H1 (cell line): ENCODE results near the gene PLB1. TPM values are rescaled to one million over a fixed set of nuclear protein-coding genes. Genes with fewer than 3 reads are reported as not detected.

Experiments
- CTCF ChIA-PET: fragments of 300-600 bp; sonication (Branson Sonifier 250); formaldehyde crosslinking; loops from one replicate; lab custom pipeline; 2021; ENCODE audit not compliant: partially characterized antibody; lab: Charles Lee
- POLR2A ChIA-PET: fragments of 300-600 bp; sonication (Branson Sonifier 250); formaldehyde crosslinking; loops from one replicate; lab custom pipeline; 2021; ENCODE audit warnings: inconsistent platforms; ENCODE audit not compliant: partially characterized antibody; lab: Charles Lee
- DNase-seq, 2 experiments: peaks; one replicate each; pipeline versions ENCODE4 v3.0.0 to v3.0.0-alpha.2; 2010 to 2022; ENCODE audit warnings: low spot score in 2 of 2, low read depth in 1 of 2, mixed read lengths in 1 of 2
- FAIRE-seq: peaks from 2 replicates; lab custom pipeline; 2011; peaks lifted over from hg19 to GRCh38; lab: Jason Lieb, UNC
- H2AFZ ChIP-seq: 2 replicates; pipeline ENCODE4 v1.8.1; 2012; ENCODE audit warnings: low read length, inconsistent platforms
- H2AK5ac ChIP-seq: 2 replicates; pipeline ENCODE4 v1.6.1; 2013; ENCODE audit warnings: low read depth, low read length
- H2BK120ac ChIP-seq: replicated peaks from 2 replicates; pipeline ENCODE3; 2013; ENCODE audit warnings: low read depth, low read length, inconsistent platforms
- H2BK12ac ChIP-seq: 2 replicates; pipeline ENCODE4 v1.6.1; 2013; ENCODE audit warnings: low read depth, low read length
- H2BK15ac ChIP-seq: 2 replicates; pipeline ENCODE4 v1.6.1; 2013; ENCODE audit warnings: low read length
- H2BK20ac ChIP-seq: 2 replicates; pipeline ENCODE4 v1.6.1; 2013; ENCODE audit warnings: low read length
- H2BK5ac ChIP-seq: 2 replicates; pipeline ENCODE4 v1.6.1; 2013; ENCODE audit warnings: low read depth, low read length
- H3K14ac ChIP-seq: 2 replicates; pipeline ENCODE4 v1.6.1; 2013; ENCODE audit warnings: inconsistent platforms; ENCODE audit not compliant: insufficient read length
- H3K18ac ChIP-seq: 2 replicates; pipeline ENCODE4 v1.6.1; 2013; ENCODE audit warnings: low read length; ENCODE audit errors: extremely low read depth
- H3K23ac ChIP-seq: 2 replicates; pipeline ENCODE4 v1.6.1; 2013; ENCODE audit warnings: inconsistent platforms; ENCODE audit not compliant: insufficient read length
- H3K23me2 ChIP-seq: 2 replicates; pipeline ENCODE4 v1.6.1; 2013; ENCODE audit warnings: low read depth, low read length
- H3K27ac ChIP-seq: 2 replicates; pipeline ENCODE4 v1.6.1; 2011; ENCODE audit warnings: low read depth, low read length, inconsistent platforms
- H3K27me3 ChIP-seq, 4 experiments: replicated peaks in 1 of 4; 1 replicate in 1 of 4; 2 replicates in 3 of 4; pipeline versions ENCODE4 v1.6.1 to v1.8.1; 2011 to 2013; ENCODE audit warnings: low read length in 3 of 4, mild to moderate bottlenecking in 3 of 4, inconsistent platforms in 2 of 4, mixed read lengths in 2 of 4, moderate library complexity in 1 of 4; ENCODE audit not compliant: control insufficient read depth in 3 of 4, insufficient read depth in 3 of 4; ENCODE audit errors: extremely low read depth in 1 of 4
- H3K36me3 ChIP-seq, 4 experiments: 2 replicates each; pipeline versions ENCODE4 v1.6.1 to v1.8.1; 2011 to 2013; ENCODE audit warnings: mild to moderate bottlenecking in 4 of 4, low read length in 3 of 4, moderate library complexity in 2 of 4, control low read depth in 1 of 4, inconsistent platforms in 1 of 4; ENCODE audit not compliant: insufficient read depth in 4 of 4, control insufficient read depth in 2 of 4
- H3K4ac ChIP-seq: replicated peaks from 2 replicates; pipeline ENCODE3; 2013; ENCODE audit warnings: low read length, low read depth, mixed read lengths, inconsistent platforms; ENCODE audit not compliant: insufficient read length
- H3K4me1 ChIP-seq, 4 experiments: replicated peaks in 1 of 4; 1 replicate in 1 of 4; 2 replicates in 3 of 4; pipeline versions ENCODE4 v1.6.1 to v1.8.1; 2011 to 2013; ENCODE audit warnings: low read length in 3 of 4, inconsistent platforms in 2 of 4, mixed read lengths in 1 of 4; ENCODE audit not compliant: insufficient read depth in 4 of 4, control insufficient read depth in 3 of 4
- H3K4me2 ChIP-seq, 2 experiments: 2 replicates each; pipeline versions ENCODE4 v1.6.1 to v1.8.1; 2011 to 2013; ENCODE audit warnings: low read depth in 2 of 2, low read length in 2 of 2, control low read depth in 1 of 2, inconsistent platforms in 1 of 2, mild to moderate bottlenecking in 1 of 2; ENCODE audit not compliant: insufficient read depth in 1 of 2
- H3K4me3 ChIP-seq, 4 experiments: fragments of 200-600, 300-600 bp in 1 of 4; sonication (generic), shearing (Covaris generic), sonication (Bioruptor Twin) in 1 of 4; 2 replicates each; pipeline versions ENCODE4 v1.5.1 to v1.8.1; 2011 to 2016; ENCODE audit warnings: low read length in 4 of 4, low read depth in 3 of 4, control low read depth in 2 of 4, inconsistent platforms in 2 of 4, mild to moderate bottlenecking in 2 of 4, mixed read lengths in 1 of 4, moderate library complexity in 1 of 4; ENCODE audit not compliant: insufficient read depth in 2 of 4; ENCODE audit errors: extremely low read depth in 1 of 4
- H3K56ac ChIP-seq: replicated peaks from 2 replicates; pipeline ENCODE3; 2013; ENCODE audit warnings: low read depth, mild to moderate bottlenecking, mixed read lengths, low read length, inconsistent platforms; ENCODE audit not compliant: insufficient read length
- H3K79me1 ChIP-seq: 2 replicates; pipeline ENCODE4 v1.6.1; 2013; ENCODE audit warnings: low read depth, low read length, control low read depth
- H3K79me2 ChIP-seq, 2 experiments: 2 replicates each; pipeline versions ENCODE4 v1.6.1 to v1.8.1; 2012 to 2013; ENCODE audit warnings: low read length in 2 of 2, mild to moderate bottlenecking in 2 of 2, inconsistent platforms in 1 of 2; ENCODE audit not compliant: insufficient read depth in 2 of 2, control insufficient read depth in 1 of 2
- H3K9ac ChIP-seq, 4 experiments: replicated peaks in 1 of 4; 1 replicate in 1 of 4; 2 replicates in 3 of 4; pipeline versions ENCODE4 v1.6.1 to v1.8.1; 2011 to 2013; ENCODE audit warnings: low read depth in 3 of 4, low read length in 3 of 4, control low read depth in 2 of 4, mild to moderate bottlenecking in 2 of 4, moderate library complexity in 2 of 4, inconsistent platforms in 1 of 4; ENCODE audit errors: extremely low read depth in 1 of 4
- H3K9me3 ChIP-seq, 2 experiments: 2 replicates each; pipeline versions ENCODE4 v1.6.1 to v1.8.1; 2012 to 2013; ENCODE audit warnings: mild to moderate bottlenecking in 2 of 2, moderate library complexity in 2 of 2, control low read depth in 1 of 2, inconsistent platforms in 1 of 2, low read depth in 1 of 2, low read length in 1 of 2, mixed read lengths in 1 of 2; ENCODE audit not compliant: insufficient read depth in 2 of 2
- H4K20me1 ChIP-seq, 2 experiments: replicated peaks in 1 of 2; 2 replicates each; pipeline versions ENCODE3 to v1.8.1; 2011 to 2013; ENCODE audit warnings: inconsistent platforms in 2 of 2, low read length in 2 of 2, mild to moderate bottlenecking in 1 of 2; ENCODE audit not compliant: insufficient read depth in 2 of 2, control insufficient read depth in 1 of 2
- H4K5ac ChIP-seq: 2 replicates; pipeline ENCODE4 v1.6.1; 2013; ENCODE audit warnings: low read length, low read depth, mixed read lengths, inconsistent platforms; ENCODE audit not compliant: insufficient read length
- H4K8ac ChIP-seq: 2 replicates; pipeline ENCODE4 v1.8.0; 2013; ENCODE audit warnings: mild to moderate bottlenecking, moderate library complexity, low read length, inconsistent platforms; ENCODE audit not compliant: insufficient read depth; ENCODE audit errors: extremely low read depth
- H4K91ac ChIP-seq: replicated peaks from 2 replicates; pipeline ENCODE3; 2013; ENCODE audit warnings: low read length, mixed read lengths, inconsistent platforms; ENCODE audit not compliant: insufficient read length
- ATF2 ChIP-seq: IDR thresholded peaks from 2 replicates; pipeline ENCODE4 v1.6.1; 2012; ENCODE audit warnings: low read length, inconsistent platforms
- BRCA1 ChIP-seq: IDR thresholded peaks from 2 replicates; pipeline ENCODE4 v1.6.1; 2012; ENCODE audit warnings: low read depth, low read length, improper control_type of control experiment
- CBX8 ChIP-seq: fragments of 300-800, 300-1000 bp; sonication (generic); IDR thresholded peaks from 2 replicates; pipeline ENCODE4 v1.7.1; 2016; ENCODE audit warnings: low read depth, low read length, borderline replicate concordance
- E2F6 ChIP-seq: IDR thresholded peaks from 2 replicates; pipeline ENCODE4 v1.6.1; 2012; ENCODE audit warnings: inconsistent platforms
- FOSL1 ChIP-seq: IDR thresholded peaks from 2 replicates; pipeline ENCODE4 v1.6.1; 2011; ENCODE audit warnings: mild to moderate bottlenecking, low read depth, low read length, moderate library complexity; ENCODE audit not compliant: insufficient read depth
- GABPA ChIP-seq: IDR thresholded peaks from 2 replicates; pipeline ENCODE4 v1.6.1; 2011; ENCODE audit warnings: mild to moderate bottlenecking, low read length, moderate library complexity, borderline replicate concordance; ENCODE audit not compliant: insufficient read depth
- POLR2A ChIP-seq, 2 experiments: IDR thresholded peaks; 1 replicate in 1 of 2; 2 replicates in 1 of 2; pipeline ENCODE4 v1.6.1; 2011; ENCODE audit warnings: low read depth in 2 of 2, low read length in 2 of 2, mild to moderate bottlenecking in 2 of 2; ENCODE audit errors: control extremely low read depth in 1 of 2
- POLR2AphosphoS5 ChIP-seq: IDR thresholded peaks from 2 replicates; pipeline ENCODE4 v1.6.1; 2011; ENCODE audit warnings: low read depth, low read length
- RBBP5 ChIP-seq: IDR thresholded peaks from 2 replicates; pipeline ENCODE4 v1.7.1; 2012; ENCODE audit warnings: low read depth, mild to moderate bottlenecking, inconsistent platforms, low read length, moderate library complexity, borderline replicate concordance
- RFX5 ChIP-seq: IDR thresholded peaks from 2 replicates; pipeline ENCODE4 v1.6.1; 2011; ENCODE audit warnings: low read depth, low read length, improper control_type of control experiment, borderline replicate concordance
- RXRA ChIP-seq: IDR thresholded peaks from 2 replicates; pipeline ENCODE4 v1.6.1; 2011; ENCODE audit warnings: low read depth, mild to moderate bottlenecking, low read length, moderate library complexity; ENCODE audit not compliant: insufficient read depth
- SP1 ChIP-seq: IDR thresholded peaks from 2 replicates; pipeline ENCODE4 v1.6.1; 2011; ENCODE audit warnings: low read depth, low read length
- WGBS, 2 experiments: shearing (Covaris generic) in 1 of 2; methylation state at CpG; one replicate each; pipeline versions ENCODE4 v1.1.6 to v1.1.7; 2013 to 2015; ENCODE audit warnings: low lambda C conversion rate in 2 of 2, mixed read lengths in 2 of 2, inconsistent platforms in 1 of 2, low coverage in 1 of 2, missing lambda C conversion rate in 1 of 2; ENCODE audit not compliant: insufficient replicate concordance in 2 of 2, insufficient coverage in 1 of 2, insufficient read length in 1 of 2; ENCODE audit errors: extremely low coverage in 1 of 2, missing lambda C conversion rate in 1 of 2; 5-methylcytosine and 5-hydroxymethylcytosine counted together
- polyA plus RNA-seq, 7 experiments: library from polyadenylated mRNA; depleted of rRNA in 3 of 7; stranded (reverse) in 5 of 7; unstranded in 2 of 7; fragments of >200 nt in 5 of 7; fragments of 200-250 nt in 2 of 7; gene quantifications; 1 replicate in 5 of 7; 2 replicates in 1 of 7; 4 replicates in 1 of 7; pipeline versions ENCODE4 v1.2.1 to v1.2.3, GENCODE V29; 2011 to 2013; ENCODE audit warnings: missing spikeins in 2 of 7, mixed read lengths in 2 of 7
- total RNA-seq: library from RNA; stranded (reverse); fragmentation: NEBNext Ultra II Directional; extraction: Animal tissue kit (Norgen Biotek cat#: 25700); gene quantifications from 2 replicates; pipeline ENCODE4 v1.2.1, GENCODE V29; 2021

PLB1 gene
- total and polyA plus RNA-seq, 2 of the 8 experiments (the other 6 are each of a cell fraction or from before 2014, with no cell fraction given), result 0.20 to 0.36 TPM

- Histone ChIP-seq H3K23ac (no peak overlapping the region), H3K56ac (no peak overlapping the region), H4K5ac (no peak overlapping the region), H3K4me2 (no peak overlapping the region), H4K20me1 (no peaks in the 10 kb centered on the region), H3K4me3 (no peak overlapping the region), H2BK20ac (no peak overlapping the region), H3K9me3 (no peaks in the 10 kb centered on the region), H3K9ac (no peak overlapping the region), H3K23me2 (no peaks in the 10 kb centered on the region), H4K8ac (no peak overlapping the region), H3K79me1 (no peaks in the 10 kb centered on the region), H2BK12ac (no peak overlapping the region), H3K18ac (no peak overlapping the region), H3K79me2 (no peaks in the 10 kb centered on the region), H4K91ac (no peak overlapping the region), H2BK15ac (no peak overlapping the region), H3K27me3 (no peaks in the 10 kb centered on the region), H3K14ac (no peak overlapping the region), H3K4me1 (peaks cover 2 to 6% (median 4%) of the 10 kb centered on the region in 4 experiments; a peak in 5 of 7 replicates), H2BK5ac (no peak overlapping the region), H2BK120ac (no peak overlapping the region), H3K27ac (no peak overlapping the region), H3K4ac (no peak overlapping the region), H2AK5ac (no peak overlapping the region; the same call in 1 of the 2 replicates), H2AFZ (no peak overlapping the region), H3K36me3 (no peaks in the 10 kb centered on the region)
- DNase-seq (no peak), FAIRE-seq (no peak)
- ChIA-PET POLR2A (interaction anchor here (0.8 to 1.0 kb wide), 2 partner anchors 9 to 125 kb away, joined by 3 read pairs; no protein-coding TSS in a partner anchor), CTCF (interaction anchor here (0.6 to 1.5 kb wide), 3 partner anchors 9 to 23 kb away, joined by 3 to 4 read pairs (median 4); no protein-coding TSS in a partner anchor)
- 85% methylated on average over 7 of the region's 7 CpGs; no CpG with 5 or more reads in 1 of the 2 experiments for WGBS, 2 experiments
- TF ChIP-seq POLR2AphosphoS5 (no peak), ATF2 (no peak), GABPA (no peak), RBBP5 (no peak), BRCA1 (no peak), POLR2A (IDR thresholded peaks at IDR 0.05; ENCODE audit: control extremely low read depth in 1 of 2, low read depth in 2 of 2, low read length in 2 of 2) (no peak), FOSL1 (no peak), E2F6 (no peak), CBX8 (no peak), RXRA (no peak), RFX5 (no peak), SP1 (no peak)
These were observed 134.1 kb downstream of the PLB1 start for GRCh38 chr2:28629910-28630309.
